HepG2 (cell line): ENCODE measurements around the gene ANKRD11.

Source experiments
- FOXJ3 ChIP-seq: sonication (generic); formaldehyde crosslinking; IDR thresholded peaks from 2 replicates; pipeline ENCODE4 v1.4.0; 2020; ENCODE audit warnings: missing genetic modification reagents, mild to moderate bottlenecking, borderline replicate concordance
- KLF12 ChIP-seq: sonication (generic); formaldehyde crosslinking; IDR thresholded peaks from 2 replicates; pipeline ENCODE4 v1.4.0; 2020; ENCODE audit warnings: missing genetic modification reagents, borderline replicate concordance

GRCh38 chr16:89410322-89410721, 80.0 kb downstream of the ANKRD11 start:
- TF ChIP-seq KLF12 (CRISPR knock-in tag) (no peak), FOXJ3 (CRISPR knock-in tag) (no peak)
